NOMO-1 (cell line): ENCODE data around the gene SECTM1.
"Not testable (repeated sequence)": the region's sequence is repeated elsewhere in the genome, so short reads cannot be mapped to it uniquely, and the experiment has no call there.

Experiments used
- DNase-seq, 2 experiments: peaks; one replicate each; lab custom pipeline; 2025; ENCODE audit not compliant: unreplicated experiment in 2 of 2; lab: John Stamatoyannopoulos, UW

SECTM1 gene

GRCh38 chr17:82349287-82349701, 15.7 kb upstream of the SECTM1 start:
- no peak for DNase-seq

GRCh38 chr17:82348866-82349265, 15.3 kb upstream of the SECTM1 start:
- no peak for DNase-seq

- DNase-seq, result no peak
These were observed 14.9 kb upstream of the SECTM1 start for GRCh38 chr17:82348434-82348833.

- DNase-seq, result not testable (repeated sequence)
These were observed 14.4 kb upstream of the SECTM1 start for GRCh38 chr17:82347994-82348393.

- DNase-seq, result no peak
These were observed 13.1 kb upstream of the SECTM1 start for GRCh38 chr17:82346342-82347300.

GRCh38 chr17:82345151-82345976, 11.8 kb upstream of the SECTM1 start:
- no peak for DNase-seq

- DNase-seq, result no peak
These were observed 10.8 kb upstream of the SECTM1 start for GRCh38 chr17:82344175-82344907.

GRCh38 chr17:82343560-82343959, 10.0 kb upstream of the SECTM1 start:
- no peak for DNase-seq

GRCh38 chr17:82342361-82343079, 9.0 kb upstream of the SECTM1 start:
- DNase-seq, result no peak

- no peak for DNase-seq
These were observed 6.3 kb upstream of the SECTM1 start for GRCh38 chr17:82339634-82340580.

GRCh38 chr17:82338858-82339633, 5.5 kb upstream of the SECTM1 start:
- no peak for DNase-seq

- peak in 1 of 2 experiments; percentile 24 for DNase-seq
These were observed 1.2 kb upstream of the SECTM1 start for GRCh38 chr17:82334622-82335394.

- DNase-seq, result no peak
These were observed 647 bp upstream of the SECTM1 start for GRCh38 chr17:82334204-82334621.

GRCh38 chr17:82332669-82333278, 792 bp downstream of the SECTM1 start:
- peak; percentile 43 to 64 for DNase-seq

GRCh38 chr17:82331345-82331939, 2.1 kb downstream of the SECTM1 start:
- DNase-seq, result no peak

GRCh38 chr17:82330322-82331239, 3.0 kb downstream of the SECTM1 start:
- DNase-seq, result no peak
